HEK293T (cell line): Measurements from ENCODE around the gene NNMT.

Source experiments
- ARNT ChIP-seq: fragments of 450-650 bp; IDR thresholded peaks from 2 replicates; pipeline ENCODE4 v1.6.1; 2017; ENCODE audit warnings: mild to moderate bottlenecking
- BHLHE40 ChIP-seq: fragments of 450-650 bp; IDR thresholded peaks from 2 replicates; pipeline ENCODE4 v1.6.1; 2016; ENCODE audit warnings: mild to moderate bottlenecking, moderate library complexity, borderline replicate concordance
- CTBP1 ChIP-seq: fragments of 450-650 bp; IDR thresholded peaks from 2 replicates; pipeline ENCODE4 v1.6.1; 2016; ENCODE audit warnings: borderline replicate concordance
- ELF4 ChIP-seq: fragments of 450-650 bp; IDR thresholded peaks from 2 replicates; pipeline ENCODE4 v1.6.1; 2017; ENCODE audit warnings: antibody characterized with exemption
- FOXA1 ChIP-seq: fragments of 450-650 bp; IDR thresholded peaks from 2 replicates; pipeline ENCODE4 v1.6.1; 2016; ENCODE audit warnings: mild to moderate bottlenecking
- FOXM1 ChIP-seq: fragments of 450-650 bp; IDR thresholded peaks from 2 replicates; pipeline ENCODE4 v1.6.1; 2017; ENCODE audit warnings: mild to moderate bottlenecking, borderline replicate concordance
- LEF1 ChIP-seq: fragments of 450-650 bp; IDR thresholded peaks from 2 replicates; pipeline ENCODE4 v1.6.1; 2017; ENCODE audit warnings: mild to moderate bottlenecking, borderline replicate concordance
- SP1 ChIP-seq: fragments of 450-650 bp; IDR thresholded peaks from 2 replicates; pipeline ENCODE4 v1.6.1; 2017
- SUZ12 ChIP-seq: fragments of 450-650 bp; IDR thresholded peaks from 2 replicates; pipeline ENCODE4 v1.6.1; 2016; ENCODE audit warnings: mild to moderate bottlenecking
- TARDBP ChIP-seq: fragments of 450-650 bp; IDR thresholded peaks from 2 replicates; pipeline ENCODE4 v1.6.1; 2016
- TF ChIP-seq, protein P1 (sequence below): fragments of 450-650 bp; IDR thresholded peaks from 2 replicates; pipeline ENCODE4 v1.6.1; 2016

- TF ChIP-seq CTBP1 (no peak), ARNT (no peak), TARDBP (no peak), SUZ12 (no peak), SP1 (no peak), BHLHE40 (no peak), ELF4 (no peak), LEF1 (no peak), FOXA1 (no peak), FOXM1 (no peak)
- TF ChIP-seq, protein P1, sequence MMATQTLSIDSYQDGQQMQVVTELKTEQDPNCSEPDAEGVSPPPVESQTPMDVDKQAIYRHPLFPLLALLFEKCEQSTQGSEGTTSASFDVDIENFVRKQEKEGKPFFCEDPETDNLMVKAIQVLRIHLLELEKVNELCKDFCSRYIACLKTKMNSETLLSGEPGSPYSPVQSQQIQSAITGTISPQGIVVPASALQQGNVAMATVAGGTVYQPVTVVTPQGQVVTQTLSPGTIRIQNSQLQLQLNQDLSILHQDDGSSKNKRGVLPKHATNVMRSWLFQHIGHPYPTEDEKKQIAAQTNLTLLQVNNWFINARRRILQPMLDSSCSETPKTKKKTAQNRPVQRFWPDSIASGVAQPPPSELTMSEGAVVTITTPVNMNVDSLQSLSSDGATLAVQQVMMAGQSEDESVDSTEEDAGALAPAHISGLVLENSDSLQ = no peak
These were observed 4.9 kb downstream of the NNMT start for GRCh38 chr11:114301088-114301487.
